Measurements from ENCODE around the gene SETD2.

The SETD2 gene

DNA sequence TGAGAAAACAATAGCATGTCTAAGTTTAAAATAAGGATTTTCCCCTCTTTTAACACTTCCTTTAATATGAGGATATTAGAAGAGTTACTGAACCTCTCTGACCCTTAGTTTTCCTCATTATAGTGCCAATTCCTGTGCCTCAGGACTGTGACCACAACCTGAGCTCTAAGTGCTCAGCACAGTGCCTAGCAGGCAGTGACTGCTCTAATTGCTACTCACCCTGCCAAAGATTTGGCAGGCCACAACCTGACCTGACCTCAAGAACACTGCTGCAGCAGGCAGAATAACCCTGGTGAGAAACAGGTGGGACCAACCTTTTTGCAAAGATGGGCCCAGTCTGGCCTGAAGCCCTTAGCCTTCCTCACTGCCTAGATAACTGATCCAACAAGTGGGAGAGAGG, 148.8 kb downstream of the SETD2 start:
- Histone ChIP-seq H3K36me3 (ENCODE audit: insufficient read depth, low read length) (peaks cover 45% of the 10 kb centered on the region), H3K4me1 (ENCODE audit: insufficient read depth, low read length) (peaks cover 8% of the 10 kb centered on the region), H3K27me3 (ENCODE audit: control insufficient read depth in 1 of 2, insufficient read depth in 2 of 2, low read length in 2 of 2) (no peaks in the 10 kb centered on the region), H3K9me3 (ENCODE audit: low read length) (no peaks in the 10 kb centered on the region), H3K9ac (ENCODE audit: low read length) (no peak overlapping the region), H3K27ac (ENCODE audit: low read depth, low read length) (no peak overlapping the region), H3K4me3 (ENCODE audit: low read depth in 1 of 2, low read length in 2 of 2) (no peak overlapping the region)

DNA sequence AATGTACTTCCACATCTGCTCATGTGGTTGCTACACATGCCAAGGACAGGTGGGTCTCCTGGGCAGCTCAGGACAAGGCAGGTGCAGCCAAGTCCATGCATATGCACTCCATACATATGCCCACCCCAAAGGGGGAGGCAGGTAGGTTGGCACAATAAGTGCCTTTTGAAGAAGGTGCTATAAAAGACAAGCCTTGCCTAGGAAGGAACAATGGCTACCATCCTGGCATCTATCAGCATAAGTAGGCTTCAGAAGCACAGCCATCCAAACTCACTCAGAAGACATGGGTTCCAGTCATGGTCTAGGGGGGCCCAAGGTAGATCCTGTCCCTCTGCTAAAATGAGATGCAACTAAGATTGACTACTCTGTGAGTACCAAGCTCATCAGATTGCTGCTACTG, 149.9 kb downstream of the SETD2 start:
- Histone ChIP-seq H3K27ac (ENCODE audit: low read depth, low read length) (no peak overlapping the region), H3K9me3 (ENCODE audit: low read length) (no peaks in the 10 kb centered on the region), H3K9ac (ENCODE audit: low read length) (no peak overlapping the region), H3K27me3 (ENCODE audit: control insufficient read depth in 1 of 2, insufficient read depth in 2 of 2, low read length in 2 of 2) (no peaks in the 10 kb centered on the region), H3K36me3 (ENCODE audit: insufficient read depth, low read length) (peaks cover 36% of the 10 kb centered on the region), H3K4me1 (ENCODE audit: insufficient read depth, low read length) (no peaks in the 10 kb centered on the region), H3K4me3 (ENCODE audit: low read depth in 1 of 2, low read length in 2 of 2) (no peak overlapping the region)

DNA sequence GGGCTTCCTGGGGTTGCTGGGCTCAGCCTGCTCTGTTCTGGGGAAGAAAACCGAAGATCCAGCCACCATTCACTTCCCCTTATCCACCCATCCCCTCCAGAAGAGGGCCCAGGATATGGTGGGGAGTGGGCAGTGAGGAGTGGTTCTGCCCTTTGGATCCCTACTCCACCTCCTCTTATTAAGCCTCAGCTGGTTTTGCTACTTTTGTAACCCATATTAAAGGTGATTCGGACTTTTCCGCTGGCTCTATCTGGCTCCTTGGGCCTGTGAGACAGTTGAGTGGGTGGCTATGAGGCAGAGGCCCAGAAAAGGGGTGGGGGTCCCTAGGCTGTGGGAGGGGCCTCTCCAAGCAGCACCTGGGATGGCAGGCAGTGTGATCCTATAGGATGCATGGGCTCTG, 150.7 kb downstream of the SETD2 start:
- Histone ChIP-seq H3K9ac (ENCODE audit: low read length) (no peak overlapping the region), H3K27me3 (ENCODE audit: control insufficient read depth in 1 of 2, insufficient read depth in 2 of 2, low read length in 2 of 2) (no peaks in the 10 kb centered on the region), H3K27ac (ENCODE audit: low read depth, low read length) (no peak overlapping the region), H3K4me3 (ENCODE audit: low read depth in 1 of 2, low read length in 2 of 2) (no peak overlapping the region), H3K4me1 (ENCODE audit: insufficient read depth, low read length) (no peaks in the 10 kb centered on the region), H3K36me3 (ENCODE audit: insufficient read depth, low read length) (peaks cover 28% of the 10 kb centered on the region), H3K9me3 (ENCODE audit: low read length) (no peaks in the 10 kb centered on the region)

DNA sequence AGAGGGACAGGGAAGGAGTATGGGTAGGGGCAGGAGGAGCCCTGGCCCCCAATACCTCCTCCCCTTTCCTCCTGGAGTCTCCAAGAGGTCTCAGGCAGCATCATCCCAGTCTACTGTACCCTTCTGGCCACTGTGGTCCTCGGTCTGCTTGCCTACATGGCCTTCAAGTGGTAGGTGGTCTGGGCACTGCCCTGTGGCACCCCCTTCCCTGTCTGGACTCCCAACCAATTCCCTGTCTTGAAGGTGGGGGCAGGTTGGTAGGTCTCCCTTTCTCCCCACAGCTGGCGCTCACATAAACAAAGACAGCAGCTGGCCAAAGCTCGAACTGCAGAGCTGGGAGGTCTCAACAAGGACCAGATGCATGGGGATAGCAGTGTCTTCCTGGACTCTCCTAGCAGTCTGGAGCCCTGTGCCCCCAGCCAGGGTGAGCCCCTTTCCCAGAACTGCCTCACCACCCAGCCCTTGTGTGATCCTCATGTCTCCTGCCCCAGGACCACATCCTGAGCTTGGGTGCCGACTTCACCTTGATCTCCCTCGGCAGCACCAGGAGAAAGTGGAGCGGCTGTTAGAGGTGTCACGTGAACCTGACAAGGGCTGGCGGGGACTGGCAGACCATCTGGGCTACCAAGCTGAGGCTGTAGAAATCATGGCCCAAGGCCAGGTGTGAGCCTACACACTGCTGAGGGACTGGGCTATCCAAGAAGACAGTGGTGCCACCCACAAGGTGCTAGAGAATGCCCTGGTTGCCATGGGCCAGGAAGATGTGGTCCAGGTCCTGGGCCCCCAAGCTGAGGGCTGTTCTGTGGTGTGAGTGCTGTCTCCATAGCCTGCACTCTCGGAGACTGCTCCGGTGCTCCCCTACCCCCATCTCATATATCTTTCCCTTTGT, 151.3 kb downstream of the SETD2 start:
- H3K36me3 ChIP-seq (ENCODE audit: insufficient read depth, low read length) = peaks cover 22% of the 10 kb centered on the region
- no peaks in the 10 kb centered on the region for H3K4me1 ChIP-seq (ENCODE audit: insufficient read depth, low read length)
- no peak overlapping the region for H3K4me3 ChIP-seq (ENCODE audit: low read depth in 1 of 2, low read length in 2 of 2)
- no peaks in the 10 kb centered on the region for H3K27me3 ChIP-seq (ENCODE audit: control insufficient read depth in 1 of 2, insufficient read depth in 2 of 2, low read length in 2 of 2)
- H3K9ac ChIP-seq (ENCODE audit: low read length) = no peak overlapping the region
- no peak overlapping the region for H3K27ac ChIP-seq (ENCODE audit: low read depth, low read length)
- no peaks in the 10 kb centered on the region for H3K9me3 ChIP-seq (ENCODE audit: low read length)

DNA sequence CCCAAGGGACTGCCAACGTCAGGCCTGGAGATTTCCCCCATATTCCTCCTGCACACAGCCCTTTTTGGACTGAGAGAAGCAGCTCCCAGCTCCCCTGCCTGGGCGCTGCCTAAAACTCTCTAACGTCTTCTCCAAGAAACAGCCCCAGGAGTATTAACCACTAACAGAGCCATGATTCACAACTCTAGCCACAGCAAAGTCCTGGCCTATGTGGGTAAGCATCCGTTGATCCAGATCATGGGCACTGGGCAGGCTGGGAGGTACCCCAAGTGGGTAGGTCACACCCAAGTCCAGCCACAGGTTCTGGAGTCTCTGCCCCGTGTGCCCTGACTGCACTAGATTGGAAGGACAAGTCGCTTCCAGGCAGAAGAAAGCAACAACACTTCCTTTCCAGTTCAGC, 152.5 kb downstream of the SETD2 start:
- Histone ChIP-seq H3K4me1 (ENCODE audit: insufficient read depth, low read length) (no peaks in the 10 kb centered on the region), H3K4me3 (ENCODE audit: low read depth in 1 of 2, low read length in 2 of 2) (no peak overlapping the region), H3K27ac (ENCODE audit: low read depth, low read length) (no peak overlapping the region), H3K27me3 (ENCODE audit: control insufficient read depth in 1 of 2, insufficient read depth in 2 of 2, low read length in 2 of 2) (no peaks in the 10 kb centered on the region), H3K9me3 (ENCODE audit: low read length) (no peaks in the 10 kb centered on the region), H3K36me3 (ENCODE audit: insufficient read depth, low read length) (peaks cover 11% of the 10 kb centered on the region), H3K9ac (ENCODE audit: low read length) (no peak overlapping the region)

DNA sequence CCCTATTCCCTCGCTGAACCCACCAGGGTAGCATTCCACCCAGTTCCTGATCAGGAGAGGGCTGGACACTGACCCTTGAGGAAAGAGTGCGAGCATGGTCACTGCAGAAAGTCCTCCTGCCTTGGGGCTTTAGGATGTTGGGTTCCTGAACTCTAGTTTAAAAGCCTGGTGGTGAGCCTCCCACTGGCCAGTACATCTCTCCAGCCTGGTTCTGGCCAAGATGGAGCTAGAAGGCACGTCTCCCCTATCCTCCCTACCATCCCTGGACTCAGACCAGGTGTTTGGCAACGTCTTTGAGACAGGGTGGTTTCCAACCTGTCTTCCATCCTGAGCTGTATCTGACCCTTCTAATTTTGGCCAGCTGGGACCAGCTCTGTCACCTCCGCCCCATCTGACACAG, 153.0 kb downstream of the SETD2 start:
- Histone ChIP-seq H3K9me3 (ENCODE audit: low read length) (no peaks in the 10 kb centered on the region), H3K9ac (ENCODE audit: low read length) (no peak overlapping the region), H3K4me1 (ENCODE audit: insufficient read depth, low read length) (no peaks in the 10 kb centered on the region), H3K27me3 (ENCODE audit: control insufficient read depth in 1 of 2, insufficient read depth in 2 of 2, low read length in 2 of 2) (no peaks in the 10 kb centered on the region), H3K4me3 (ENCODE audit: low read depth in 1 of 2, low read length in 2 of 2) (no peak overlapping the region), H3K36me3 (ENCODE audit: insufficient read depth, low read length) (peaks cover 11% of the 10 kb centered on the region), H3K27ac (ENCODE audit: low read depth, low read length) (no peak overlapping the region)

DNA sequence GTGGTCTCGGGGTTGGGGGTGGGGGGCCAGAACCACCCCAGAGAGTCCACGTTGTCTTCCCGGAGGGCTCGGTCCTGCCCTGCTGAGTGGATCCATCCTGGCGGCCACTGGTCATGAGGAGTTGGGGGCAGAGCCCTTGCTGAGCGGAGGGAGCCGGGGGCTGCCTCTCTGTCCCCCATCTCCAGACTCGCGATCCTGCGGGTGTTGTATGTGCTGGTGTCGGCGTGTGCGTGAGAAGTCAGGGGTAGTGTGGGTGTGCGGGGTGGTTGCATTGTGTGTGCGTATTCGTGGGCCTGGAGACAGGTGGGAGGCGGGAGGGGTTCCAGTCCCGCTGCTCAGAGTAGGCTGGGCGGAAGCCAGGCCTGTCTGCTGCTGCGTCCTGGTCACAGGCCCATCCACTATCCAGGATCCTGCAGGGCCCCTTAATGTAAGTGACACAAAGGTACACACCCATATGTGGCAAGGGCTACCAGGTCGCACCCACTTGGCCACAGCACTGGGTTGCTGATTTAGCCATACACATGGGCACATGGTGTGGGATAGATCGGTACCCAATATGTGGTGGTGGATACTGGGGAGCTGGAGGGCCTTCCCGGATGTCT, 153.7 kb downstream of the SETD2 start:
- Histone ChIP-seq H3K9me3 (ENCODE audit: low read length) (no peaks in the 10 kb centered on the region), H3K4me3 (ENCODE audit: low read depth in 1 of 2, low read length in 2 of 2) (peak overlapping the region; percentile 66 to 73), H3K27me3 (ENCODE audit: control insufficient read depth in 1 of 2, insufficient read depth in 2 of 2, low read length in 2 of 2) (no peaks in the 10 kb centered on the region), H3K9ac (ENCODE audit: low read length) (peak overlapping the region; percentile 44), H3K27ac (ENCODE audit: low read depth, low read length) (peak overlapping the region; percentile 86), H3K4me1 (ENCODE audit: insufficient read depth, low read length) (no peaks in the 10 kb centered on the region), H3K36me3 (ENCODE audit: insufficient read depth, low read length) (peaks cover 11% of the 10 kb centered on the region)

DNA sequence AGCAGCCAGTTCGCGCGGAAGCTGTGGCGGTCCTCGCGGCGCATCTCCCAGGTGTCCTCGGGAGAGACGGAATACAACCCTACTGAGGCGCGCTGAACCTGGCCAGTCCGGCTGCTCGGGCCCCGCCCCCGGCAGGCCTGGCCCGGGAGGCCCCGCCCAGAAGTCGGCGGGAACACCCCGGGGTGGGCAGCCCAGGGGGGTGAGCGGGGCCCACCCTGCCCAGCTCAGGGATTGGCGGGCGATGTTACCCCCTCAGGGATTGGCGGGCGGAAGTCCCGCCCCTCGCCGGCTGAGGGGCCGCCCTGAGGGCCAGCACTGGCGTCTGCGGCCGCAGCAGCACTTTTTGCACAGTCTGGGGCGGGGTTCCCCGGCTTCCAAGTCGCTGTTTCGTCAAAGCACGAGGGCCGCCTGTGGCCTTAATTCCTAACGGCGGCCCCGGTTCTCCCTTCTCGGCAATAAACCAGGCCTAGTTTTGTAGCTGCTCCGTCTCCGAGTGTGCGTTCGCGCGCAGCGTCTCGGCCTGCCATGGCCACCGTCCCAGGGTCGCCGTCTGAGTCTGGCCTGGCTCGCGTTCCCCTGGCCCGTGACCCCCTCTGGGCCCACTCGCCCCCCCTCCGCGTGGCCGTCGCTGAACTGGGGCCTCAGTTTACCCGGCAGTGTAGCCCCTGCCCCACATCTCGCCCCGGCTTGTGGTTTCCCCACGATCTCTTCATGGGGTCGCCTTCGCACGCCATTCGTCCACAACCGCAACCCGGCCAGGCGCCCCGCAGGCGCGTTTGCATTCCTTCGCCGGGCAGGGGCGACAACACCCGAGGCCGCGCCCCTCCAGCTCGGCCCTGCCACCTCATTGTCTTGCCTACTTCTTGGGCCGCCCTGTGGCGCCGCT, 154.4 kb downstream of the SETD2 start:
- Histone ChIP-seq H3K9ac (ENCODE audit: low read length) (peak overlapping the region; percentile 44), H3K4me3 (ENCODE audit: low read depth in 1 of 2, low read length in 2 of 2) (peak overlapping the region; percentile 66 to 73), H3K27me3 (ENCODE audit: control insufficient read depth in 1 of 2, insufficient read depth in 2 of 2, low read length in 2 of 2) (no peaks in the 10 kb centered on the region), H3K27ac (ENCODE audit: low read depth, low read length) (peak overlapping the region; percentile 86), H3K36me3 (ENCODE audit: insufficient read depth, low read length) (peaks cover 13% of the 10 kb centered on the region), H3K4me1 (ENCODE audit: insufficient read depth, low read length) (no peaks in the 10 kb centered on the region), H3K9me3 (ENCODE audit: low read length) (no peaks in the 10 kb centered on the region)

DNA sequence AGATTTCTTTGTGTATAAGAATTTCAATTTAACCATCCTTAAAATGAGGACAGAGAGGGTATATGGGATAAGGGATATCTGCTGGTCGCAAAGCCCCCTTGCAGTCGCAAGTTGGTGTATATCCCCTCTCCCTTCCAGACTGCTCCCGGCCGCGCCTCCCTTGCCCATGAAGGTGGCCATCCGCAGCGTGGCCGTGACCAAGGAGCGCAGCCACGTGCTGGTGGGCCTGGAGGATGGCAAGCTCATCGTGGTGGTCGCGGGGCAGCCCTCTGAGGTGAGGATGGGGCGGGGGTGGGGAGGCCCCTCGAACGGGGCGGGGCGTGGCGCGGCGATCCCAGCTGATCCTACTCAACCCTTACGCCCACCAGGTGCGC, 155.1 kb downstream of the SETD2 start:
- Histone ChIP-seq H3K27ac (ENCODE audit: low read depth, low read length) (peak overlapping the region; percentile 86), H3K4me3 (ENCODE audit: low read depth in 1 of 2, low read length in 2 of 2) (peak overlapping the region in 1 of 2 donors; percentile 66), H3K9me3 (ENCODE audit: low read length) (no peaks in the 10 kb centered on the region), H3K4me1 (ENCODE audit: insufficient read depth, low read length) (no peaks in the 10 kb centered on the region), H3K27me3 (ENCODE audit: control insufficient read depth in 1 of 2, insufficient read depth in 2 of 2, low read length in 2 of 2) (no peaks in the 10 kb centered on the region), H3K36me3 (ENCODE audit: insufficient read depth, low read length) (peaks cover 13% of the 10 kb centered on the region), H3K9ac (ENCODE audit: low read length) (no peak overlapping the region)

DNA sequence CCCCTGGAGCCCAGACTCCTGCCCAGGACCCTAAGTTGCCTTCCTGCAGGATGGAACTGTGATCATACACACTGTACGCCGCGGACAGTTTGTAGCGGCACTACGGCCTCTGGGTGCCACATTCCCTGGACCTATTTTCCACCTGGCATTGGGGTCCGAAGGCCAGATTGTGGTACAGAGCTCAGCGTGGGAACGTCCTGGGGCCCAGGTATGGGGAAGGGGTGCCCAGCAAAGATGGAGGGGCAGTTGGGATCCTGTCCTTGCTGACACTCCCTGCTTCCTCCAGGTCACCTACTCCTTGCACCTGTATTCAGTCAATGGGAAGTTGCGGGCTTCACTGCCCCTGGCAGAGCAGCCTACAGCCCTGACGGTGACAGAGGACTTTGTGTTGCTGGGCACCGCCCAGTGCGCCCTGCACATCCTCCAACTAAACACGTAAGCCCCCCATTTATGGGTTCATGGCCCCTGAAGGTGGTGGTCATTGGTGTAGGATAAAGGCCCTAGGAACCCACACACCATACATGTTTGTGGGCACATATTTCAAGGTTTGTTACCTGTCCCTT, 155.6 kb downstream of the SETD2 start:
- Histone ChIP-seq H3K4me1 (ENCODE audit: insufficient read depth, low read length) (no peaks in the 10 kb centered on the region), H3K4me3 (ENCODE audit: low read depth in 1 of 2, low read length in 2 of 2) (no peak overlapping the region), H3K27me3 (ENCODE audit: control insufficient read depth in 1 of 2, insufficient read depth in 2 of 2, low read length in 2 of 2) (no peaks in the 10 kb centered on the region), H3K27ac (ENCODE audit: low read depth, low read length) (no peak overlapping the region), H3K9ac (ENCODE audit: low read length) (no peak overlapping the region), H3K9me3 (ENCODE audit: low read length) (no peaks in the 10 kb centered on the region), H3K36me3 (ENCODE audit: insufficient read depth, low read length) (peaks cover 14% of the 10 kb centered on the region)

All from muscle layer of colon (tissue), 2 donors.